GM18526 (cell line): ENCODE results near the gene MLANA.

Experiments used
- POLR2A ChIP-seq: IDR thresholded peaks from 3 replicates; pipeline ENCODE4 v1.6.1; 2011; ENCODE audit not compliant: insufficient read length; ENCODE audit errors: extremely low read depth

The MLANA gene

GRCh38 chr9:5863092-5863746, 27.5 kb upstream of the MLANA start:
- TF ChIP-seq POLR2A, result no peak

GRCh38 chr9:5864446-5864845, 26.2 kb upstream of the MLANA start:
- TF ChIP-seq POLR2A, result no peak

- no peak for TF ChIP-seq POLR2A
Measured at GRCh38 chr9:5866272-5866671, 24.4 kb upstream of the MLANA start.

- TF ChIP-seq POLR2A, result no peak
Measured at GRCh38 chr9:5866685-5867084, 24.0 kb upstream of the MLANA start.

- no peak for TF ChIP-seq POLR2A
Measured at GRCh38 chr9:5868235-5868634, 22.5 kb upstream of the MLANA start.

GRCh38 chr9:5869315-5870019, 21.2 kb upstream of the MLANA start:
- no peak for TF ChIP-seq POLR2A

- no peak for TF ChIP-seq POLR2A
Measured at GRCh38 chr9:5870020-5870339, 20.7 kb upstream of the MLANA start.

GRCh38 chr9:5870691-5871090, 20.0 kb upstream of the MLANA start:
- no peak for TF ChIP-seq POLR2A

GRCh38 chr9:5871785-5872184, 18.9 kb upstream of the MLANA start:
- no peak for TF ChIP-seq POLR2A

GRCh38 chr9:5872511-5872910, 18.2 kb upstream of the MLANA start:
- TF ChIP-seq POLR2A, result no peak

GRCh38 chr9:5873439-5873838, 17.2 kb upstream of the MLANA start:
- no peak for TF ChIP-seq POLR2A

GRCh38 chr9:5874048-5874447, 16.6 kb upstream of the MLANA start:
- no peak for TF ChIP-seq POLR2A

- TF ChIP-seq POLR2A, result no peak
Measured at GRCh38 chr9:5876026-5876425, 14.7 kb upstream of the MLANA start.

GRCh38 chr9:5876711-5877110, 14.0 kb upstream of the MLANA start:
- no peak for TF ChIP-seq POLR2A

- TF ChIP-seq POLR2A, result no peak
Measured at GRCh38 chr9:5879419-5880181, 11.1 kb upstream of the MLANA start.

- no peak for TF ChIP-seq POLR2A
Measured at GRCh38 chr9:5884191-5884590, 6.5 kb upstream of the MLANA start.
